Measurements from ENCODE around the gene GJC2.

DNA sequence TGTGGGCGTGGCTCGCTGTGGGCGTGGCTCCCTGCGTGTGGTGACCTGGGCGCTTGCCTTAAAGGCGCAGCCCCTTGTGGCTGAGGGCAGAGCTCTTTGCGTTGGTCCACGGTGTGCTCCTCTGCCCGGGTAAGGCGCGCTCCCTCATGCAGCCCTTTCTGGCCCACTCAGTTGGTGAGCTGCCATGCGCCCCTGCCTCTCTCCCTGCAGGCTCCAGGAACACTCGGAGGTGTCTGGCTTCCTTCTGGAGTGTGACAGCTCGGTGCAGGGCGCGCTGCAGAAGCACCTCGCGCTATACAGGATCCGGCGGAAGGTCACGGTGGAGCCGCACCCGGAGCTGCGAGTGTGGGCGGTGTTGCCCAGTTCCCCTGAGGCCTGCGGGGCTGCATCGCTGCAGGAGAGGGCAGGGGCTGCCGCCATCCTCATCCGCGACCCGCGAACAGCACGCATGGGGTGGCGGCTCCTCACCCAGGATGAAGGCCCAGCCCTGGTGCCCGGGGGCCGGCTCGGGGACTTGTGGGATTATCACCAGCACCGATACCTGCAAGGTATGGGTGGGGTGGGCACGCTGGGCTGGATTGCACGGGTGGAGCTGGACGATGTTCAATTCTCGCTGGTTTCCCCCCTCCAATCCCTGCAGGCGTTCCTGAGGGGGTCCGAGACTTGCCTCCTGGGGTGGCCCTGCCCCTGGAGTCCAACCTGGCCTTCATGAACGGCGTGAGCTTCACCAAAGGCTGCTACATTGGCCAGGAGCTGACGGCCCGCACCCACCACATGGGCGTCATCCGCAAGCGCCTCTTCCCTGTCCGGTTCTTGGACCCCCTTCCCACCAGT is 25.0 kb downstream of the GJC2 start:
- TF ChIP-seq, protein P1, sequence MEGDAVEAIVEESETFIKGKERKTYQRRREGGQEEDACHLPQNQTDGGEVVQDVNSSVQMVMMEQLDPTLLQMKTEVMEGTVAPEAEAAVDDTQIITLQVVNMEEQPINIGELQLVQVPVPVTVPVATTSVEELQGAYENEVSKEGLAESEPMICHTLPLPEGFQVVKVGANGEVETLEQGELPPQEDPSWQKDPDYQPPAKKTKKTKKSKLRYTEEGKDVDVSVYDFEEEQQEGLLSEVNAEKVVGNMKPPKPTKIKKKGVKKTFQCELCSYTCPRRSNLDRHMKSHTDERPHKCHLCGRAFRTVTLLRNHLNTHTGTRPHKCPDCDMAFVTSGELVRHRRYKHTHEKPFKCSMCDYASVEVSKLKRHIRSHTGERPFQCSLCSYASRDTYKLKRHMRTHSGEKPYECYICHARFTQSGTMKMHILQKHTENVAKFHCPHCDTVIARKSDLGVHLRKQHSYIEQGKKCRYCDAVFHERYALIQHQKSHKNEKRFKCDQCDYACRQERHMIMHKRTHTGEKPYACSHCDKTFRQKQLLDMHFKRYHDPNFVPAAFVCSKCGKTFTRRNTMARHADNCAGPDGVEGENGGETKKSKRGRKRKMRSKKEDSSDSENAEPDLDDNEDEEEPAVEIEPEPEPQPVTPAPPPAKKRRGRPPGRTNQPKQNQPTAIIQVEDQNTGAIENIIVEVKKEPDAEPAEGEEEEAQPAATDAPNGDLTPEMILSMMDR (conservative IDR thresholded peaks at IDR 0.05; ENCODE audit: low read depth, low read length) = no peak
- TF ChIP-seq EZH2phosphoT487 (IDR thresholded peaks at IDR 0.05; ENCODE audit: borderline replicate concordance, low read length) = no peak
